GM12878 (cell line): ENCODE results near the gene GAMT.

ENCODE experiments used
- ELK1 ChIP-seq: IDR thresholded peaks from 2 replicates; pipeline ENCODE4 v1.6.1; 2012; ENCODE audit warnings: low read depth, low read length, improper control_type of control experiment
- HDAC6 ChIP-seq: fragments of 200-600 bp; sonication (generic); IDR thresholded peaks from one replicate; pipeline ENCODE4 v1.8.0; 2017; ENCODE audit warnings: antibody characterized with exemption; ENCODE audit not compliant: unreplicated experiment
- YY1 ChIP-seq: IDR thresholded peaks from 2 replicates; pipeline ENCODE4 v1.6.1; 2011; ENCODE audit warnings: low read depth, mild to moderate bottlenecking, low read length

GRCh38 chr19:1426736-1427135 is 25.4 kb upstream of the GAMT start:
- no peak for TF ChIP-seq ELK1
- no peak for TF ChIP-seq YY1
- no peak for TF ChIP-seq HDAC6
